Kidney (tissue), 14 donors: ENCODE results near the gene CRTAC1. TPM values are rescaled to one million over a fixed set of nuclear protein-coding genes. Genes with fewer than 3 reads are reported as not detected.

Source experiments
- DNase-seq, 5 donors: peaks; one replicate each; pipeline ENCODE4 v3.0.0-alpha.2; 2013 to 2020
- FAIRE-seq: peaks from 2 replicates; lab custom pipeline; 2012; peaks lifted over from hg19 to GRCh38; lab: Jason Lieb, UNC
- H3K27ac ChIP-seq, 2 donors: one replicate each; pipeline ENCODE4 v1.7.0; 2013; ENCODE audit warnings: low read depth in 2 of 2, low read length in 2 of 2, inconsistent platforms in 1 of 2
- H3K27me3 ChIP-seq: one replicate; pipeline ENCODE4 v1.7.1; 2013; ENCODE audit warnings: low read length, inconsistent platforms; ENCODE audit not compliant: control insufficient read depth, insufficient read depth
- H3K36me3 ChIP-seq, 3 donors: one replicate each; pipeline versions ENCODE4 v1.7.0 to v1.7.1; 2013; ENCODE audit warnings: low read length in 3 of 3, control low read depth in 1 of 3, inconsistent platforms in 1 of 3; ENCODE audit not compliant: insufficient read depth in 3 of 3, control insufficient read depth in 2 of 3
- H3K4me1 ChIP-seq, 3 donors: one replicate each; pipeline versions ENCODE4 v1.7.0 to v1.7.1; 2013; ENCODE audit warnings: low read length in 3 of 3, inconsistent platforms in 1 of 3, low read depth in 1 of 3; ENCODE audit not compliant: control insufficient read depth in 2 of 3, insufficient read depth in 2 of 3
- H3K4me3 ChIP-seq, 3 donors: one replicate each; pipeline versions ENCODE4 v1.7.0 to v1.8.1; 2013; ENCODE audit warnings: low read length in 3 of 3, control low read depth in 1 of 3, inconsistent platforms in 1 of 3
- H3K9ac ChIP-seq, 3 donors: one replicate each; pipeline versions ENCODE4 v1.7.0 to v1.7.1; 2013; ENCODE audit warnings: low read length in 3 of 3, control low read depth in 1 of 3, inconsistent platforms in 1 of 3
- H3K9me3 ChIP-seq, 3 donors: one replicate each; pipeline versions ENCODE4 v1.7.0 to v1.7.1; 2013; ENCODE audit warnings: low read length in 3 of 3, control low read depth in 1 of 3, inconsistent platforms in 1 of 3; ENCODE audit not compliant: control insufficient read depth in 2 of 3, insufficient read depth in 1 of 3
- intact Hi-C: fragments of 100-400 bp; cut with DNase I; formaldehyde crosslinking; loops from one replicate; pipeline ENCODE4 v1.11.1; 2022
- polyA plus RNA-seq: library from polyadenylated mRNA; stranded (reverse); fragments of 350-450 nt; fragmentation: Illumina TruSeq; extraction: RNeasy Lipid Tissue Mini Kit (QIAGEN cat#74804); gene quantifications from one replicate; pipeline ENCODE4 v1.2.3, GENCODE V29; 2014; ENCODE audit warnings: low read depth, low replicate concordance; ENCODE audit not compliant: insufficient read depth
- total RNA-seq: library from RNA; stranded (reverse); fragmentation: NEBNext Ultra II Directional; extraction: Animal tissue kit (Norgen Biotek cat#: 25700); gene quantifications from one replicate; pipeline ENCODE4 v1.2.1, GENCODE V29; 2021
- TF ChIP-seq, protein P1 (sequence below): IDR thresholded peaks from 3 replicates; pipeline ENCODE4 v1.5.1; 2012; ENCODE audit warnings: mild to moderate bottlenecking, moderate library complexity, borderline replicate concordance; ENCODE audit not compliant: insufficient read depth; ENCODE audit errors: extremely low read depth
- donor health status: control.
- donor health status: control.
- donor health status: control.
- donor health status: control.
- donor health status: control.
- donor health status: DM: yes; HTN: yes; CAD: no.
- donor health status: Normal renal cell carcinoma (clear cell type).

The CRTAC1 gene
- total and polyA plus RNA-seq, 2 donors from 2014 or later, result 6.1 to 7.2 TPM

DNA sequence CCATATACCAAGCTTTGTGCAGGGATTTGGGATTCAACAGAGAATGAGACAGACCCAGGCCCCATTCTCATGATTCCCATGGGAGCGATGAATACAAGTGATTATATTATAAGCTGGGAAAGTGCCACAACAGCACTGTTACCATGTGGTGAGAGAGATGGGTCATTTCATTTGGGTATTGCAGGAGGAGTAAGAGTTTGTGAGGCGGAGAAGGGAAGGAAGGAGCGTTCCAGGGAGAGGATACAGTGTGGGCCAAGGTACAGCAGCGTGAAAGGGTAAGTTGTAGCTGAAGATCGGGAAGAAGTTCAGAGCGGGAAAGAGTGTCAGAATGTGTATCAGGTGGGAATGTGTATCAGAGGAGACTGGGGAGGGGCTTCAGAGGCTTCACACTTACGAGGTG is 142.3 kb downstream of the CRTAC1 start:
- Histone ChIP-seq H3K27ac (no peak overlapping the region), H3K27me3 (no peaks in the 10 kb centered on the region), H3K9ac (no peak overlapping the region), H3K4me1 (peaks cover 0 to 4% (median 0%) of the 10 kb centered on the region in 3 donors), H3K36me3 (no peaks in the 10 kb centered on the region), H3K4me3 (no peak overlapping the region), H3K9me3 (no peaks in the 10 kb centered on the region)
- TF ChIP-seq, protein P1, sequence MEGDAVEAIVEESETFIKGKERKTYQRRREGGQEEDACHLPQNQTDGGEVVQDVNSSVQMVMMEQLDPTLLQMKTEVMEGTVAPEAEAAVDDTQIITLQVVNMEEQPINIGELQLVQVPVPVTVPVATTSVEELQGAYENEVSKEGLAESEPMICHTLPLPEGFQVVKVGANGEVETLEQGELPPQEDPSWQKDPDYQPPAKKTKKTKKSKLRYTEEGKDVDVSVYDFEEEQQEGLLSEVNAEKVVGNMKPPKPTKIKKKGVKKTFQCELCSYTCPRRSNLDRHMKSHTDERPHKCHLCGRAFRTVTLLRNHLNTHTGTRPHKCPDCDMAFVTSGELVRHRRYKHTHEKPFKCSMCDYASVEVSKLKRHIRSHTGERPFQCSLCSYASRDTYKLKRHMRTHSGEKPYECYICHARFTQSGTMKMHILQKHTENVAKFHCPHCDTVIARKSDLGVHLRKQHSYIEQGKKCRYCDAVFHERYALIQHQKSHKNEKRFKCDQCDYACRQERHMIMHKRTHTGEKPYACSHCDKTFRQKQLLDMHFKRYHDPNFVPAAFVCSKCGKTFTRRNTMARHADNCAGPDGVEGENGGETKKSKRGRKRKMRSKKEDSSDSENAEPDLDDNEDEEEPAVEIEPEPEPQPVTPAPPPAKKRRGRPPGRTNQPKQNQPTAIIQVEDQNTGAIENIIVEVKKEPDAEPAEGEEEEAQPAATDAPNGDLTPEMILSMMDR, result no peak
- intact Hi-C loops, result no loop called here
- no peak for FAIRE-seq
- DNase-seq, result no peak

DNA sequence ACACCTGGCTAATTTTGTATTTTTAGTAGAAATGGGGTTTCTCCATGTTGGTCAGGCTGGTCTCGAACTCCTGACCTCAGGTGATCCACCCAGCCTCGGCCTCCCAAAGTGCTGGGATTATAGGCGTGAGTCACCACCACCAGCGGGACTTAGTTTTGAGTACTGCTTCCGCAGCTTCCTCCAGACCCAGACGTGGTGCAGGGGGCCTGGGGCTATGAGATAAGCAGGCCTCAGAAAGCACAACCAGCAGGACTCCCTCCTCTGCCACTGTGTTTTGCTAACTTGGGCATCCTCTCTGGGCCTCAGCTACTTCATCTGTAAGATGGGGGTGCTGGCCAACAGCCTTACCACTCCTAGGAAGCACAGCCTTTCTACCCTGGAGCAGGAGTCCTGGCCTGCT is 143.0 kb downstream of the CRTAC1 start:
- Histone ChIP-seq H3K9ac (no peak overlapping the region), H3K27me3 (no peaks in the 10 kb centered on the region), H3K4me3 (no peak overlapping the region), H3K27ac (no peak overlapping the region), H3K4me1 (peaks cover 0 to 4% (median under 1%) of the 10 kb centered on the region in 3 donors), H3K9me3 (no peaks in the 10 kb centered on the region), H3K36me3 (no peaks in the 10 kb centered on the region)
- TF ChIP-seq, protein P1, result no peak
- intact Hi-C loops, result no loop called here
- no peak for FAIRE-seq
- DNase-seq, result no peak

DNA sequence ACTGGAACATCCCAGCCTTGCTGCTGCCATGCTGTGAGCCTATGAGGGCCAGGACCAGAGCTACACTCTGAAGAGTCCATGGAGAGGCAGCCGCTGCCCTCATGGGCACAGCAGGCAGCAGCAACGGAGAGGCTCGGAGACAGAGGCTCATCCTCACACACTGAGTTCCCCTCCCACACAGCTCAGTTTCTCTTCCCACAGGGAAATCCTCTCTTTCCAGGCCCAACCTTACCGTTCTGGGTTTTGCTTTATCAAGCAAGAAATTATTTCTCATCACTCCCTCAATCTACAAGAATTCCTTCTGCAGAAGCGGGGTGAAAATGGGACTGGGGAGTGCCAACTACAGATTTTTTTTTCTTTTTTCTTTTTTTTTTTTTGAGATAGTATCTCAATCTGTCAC is 144.1 kb downstream of the CRTAC1 start:
- no peak overlapping the region for H3K27ac ChIP-seq
- TF ChIP-seq, protein P1, result no peak

DNA sequence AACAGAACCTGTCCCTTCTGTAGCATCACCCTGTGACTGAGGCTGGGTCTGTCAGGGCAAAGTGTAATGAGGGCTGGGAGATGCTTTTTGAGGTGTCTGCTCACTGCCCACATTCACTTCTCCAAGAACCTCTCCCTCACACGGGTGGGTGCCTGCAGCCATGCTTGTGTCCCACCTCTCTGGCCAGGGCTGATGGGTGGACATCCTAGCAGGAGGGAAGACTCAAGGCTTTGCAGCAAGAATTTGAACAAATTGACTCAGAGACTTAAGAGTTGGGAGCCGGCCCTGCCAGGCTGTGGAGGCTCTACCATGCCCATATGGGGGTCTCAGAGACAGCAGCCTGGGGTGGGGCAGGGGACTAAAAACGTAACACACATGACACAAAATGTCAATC is 147.3 kb downstream of the CRTAC1 start:
- FAIRE-seq (no peak), DNase-seq (peak in 1 of 5 donors; percentile 57)
- peaks cover 0 to 5% (median 0%) of the 10 kb centered on the region in 3 donors for H3K4me1 ChIP-seq
- no peaks in the 10 kb centered on the region for H3K36me3 ChIP-seq
- no peaks in the 10 kb centered on the region for H3K27me3 ChIP-seq
- TF ChIP-seq, protein P1, result no peak
- no peak overlapping the region for H3K27ac ChIP-seq
- intact Hi-C loops, result no loop called here
- H3K4me3 ChIP-seq, result no peak overlapping the region
- no peaks in the 10 kb centered on the region for H3K9me3 ChIP-seq
- H3K9ac ChIP-seq, result no peak overlapping the region

More for the DNA sequence above, 144.1 kb downstream of the CRTAC1 start:
- intact Hi-C loops, result no loop called here
- no peak for FAIRE-seq
- no peaks in the 10 kb centered on the region for H3K36me3 ChIP-seq
- H3K9me3 ChIP-seq, result no peaks in the 10 kb centered on the region
- H3K4me1 ChIP-seq, result peaks cover 0 to 5% (median 4%) of the 10 kb centered on the region in 3 donors
- H3K4me3 ChIP-seq, result no peak overlapping the region
- peak in 2 of 5 donors; percentile 16 to 40 for DNase-seq
- H3K9ac ChIP-seq, result no peak overlapping the region
- H3K27me3 ChIP-seq, result no peaks in the 10 kb centered on the region
